Spleen (tissue), 7 donors: ENCODE measurements around the gene ACY1.

Experiments
- POLR2A ChIP-seq, 3 donors: fragments of 450-650 bp; IDR thresholded peaks; one replicate each; pipeline ENCODE4 v1.5.1; 2017; ENCODE audit warnings: antibody characterized with exemption in 3 of 3, mild to moderate bottlenecking in 1 of 3
- POLR2AphosphoS5 ChIP-seq, 3 donors: sonication (generic); formaldehyde crosslinking; IDR thresholded peaks; one replicate each; pipeline ENCODE4 v1.5.1; 2017; ENCODE audit warnings: antibody characterized with exemption in 3 of 3
- TF ChIP-seq, protein P1 (sequence below), 11 experiments: fragments of 200-600 bp in 7 of 11; fragments of 450-650 bp in 4 of 11; sonication (generic) in 4 of 11; IDR thresholded peaks in 8 of 11; conservative IDR thresholded peaks in 3 of 11; 1 replicate in 7 of 11; 2 replicates in 4 of 11; pipeline versions ENCODE4 v1.4.0 to v1.8.0; 2016 to 2021; ENCODE audit warnings: antibody characterized with exemption in 11 of 11, inconsistent platforms in 4 of 11, mild to moderate bottlenecking in 1 of 11
- donor health status: DM: no; HTN: no; CAD: no; lungs with moderate emphysema.
- donor health status: DM: no; HTN: no; CAD: no.
- donor health status: DM: no; HTN: no; CAD: no.

GRCh38 chr3:51968170-51968775 is 15.1 kb upstream of the ACY1 start:
- TF ChIP-seq, protein P1, sequence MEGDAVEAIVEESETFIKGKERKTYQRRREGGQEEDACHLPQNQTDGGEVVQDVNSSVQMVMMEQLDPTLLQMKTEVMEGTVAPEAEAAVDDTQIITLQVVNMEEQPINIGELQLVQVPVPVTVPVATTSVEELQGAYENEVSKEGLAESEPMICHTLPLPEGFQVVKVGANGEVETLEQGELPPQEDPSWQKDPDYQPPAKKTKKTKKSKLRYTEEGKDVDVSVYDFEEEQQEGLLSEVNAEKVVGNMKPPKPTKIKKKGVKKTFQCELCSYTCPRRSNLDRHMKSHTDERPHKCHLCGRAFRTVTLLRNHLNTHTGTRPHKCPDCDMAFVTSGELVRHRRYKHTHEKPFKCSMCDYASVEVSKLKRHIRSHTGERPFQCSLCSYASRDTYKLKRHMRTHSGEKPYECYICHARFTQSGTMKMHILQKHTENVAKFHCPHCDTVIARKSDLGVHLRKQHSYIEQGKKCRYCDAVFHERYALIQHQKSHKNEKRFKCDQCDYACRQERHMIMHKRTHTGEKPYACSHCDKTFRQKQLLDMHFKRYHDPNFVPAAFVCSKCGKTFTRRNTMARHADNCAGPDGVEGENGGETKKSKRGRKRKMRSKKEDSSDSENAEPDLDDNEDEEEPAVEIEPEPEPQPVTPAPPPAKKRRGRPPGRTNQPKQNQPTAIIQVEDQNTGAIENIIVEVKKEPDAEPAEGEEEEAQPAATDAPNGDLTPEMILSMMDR (IDR thresholded peaks at IDR 0.05 in 8 of 11, conservative IDR thresholded peaks at IDR 0.05 in 3 of 11) = no peak
- TF ChIP-seq POLR2A (IDR thresholded peaks at IDR 0.05) = no peak
- TF ChIP-seq POLR2AphosphoS5 (IDR thresholded peaks at IDR 0.05) = no peak
